ENCODE data around the gene CTXND1.

DNA sequence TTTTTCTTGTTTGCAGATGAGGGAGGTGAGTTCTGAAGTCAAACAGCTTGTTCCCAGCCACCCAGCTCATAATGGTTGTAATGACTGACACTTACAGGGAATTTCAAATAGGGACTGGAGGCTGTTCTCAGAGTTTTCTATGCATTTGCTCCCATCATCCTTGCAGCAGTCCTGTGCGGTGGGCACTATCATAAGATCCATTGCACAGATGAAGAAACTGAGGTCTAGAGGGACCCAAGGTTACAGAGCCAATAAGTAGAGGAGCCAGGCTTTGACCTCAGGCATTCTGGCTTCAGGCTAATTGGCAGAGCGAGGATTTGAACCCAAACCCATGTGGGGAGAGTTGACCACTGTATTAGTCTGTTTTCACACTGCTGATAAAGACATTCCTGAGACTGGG is 66.9 kb downstream of the CTXND1 start:
- no peak for TF ChIP-seq CTCF (conservative IDR thresholded peaks at IDR 0.05; ENCODE audit: low read length)
- TF ChIP-seq EZH2phosphoT487 (IDR thresholded peaks at IDR 0.05; ENCODE audit: borderline replicate concordance), result no peak

Data from Loucy (cell line).